ENCODE measurements around the gene LDB2. TPM values are rescaled to one million over a fixed set of nuclear protein-coding genes. Genes with fewer than 3 reads are reported as not detected.

Gene LDB2
- total and polyA plus RNA-seq, 2 donors (not counting 3 experiments of a cell fraction or from before 2014, with no cell fraction given) = 127 to 223 TPM

- Histone ChIP-seq H3K36me3 (ENCODE audit: control insufficient read depth in 2 of 2, extremely low read depth in 1 of 2, insufficient read depth in 2 of 2, low read length in 2 of 2) (peaks cover 0 to 2% of the 10 kb centered on the region in 2 experiments), H3K4me2 (ENCODE audit: insufficient read depth, low read length) (no peak overlapping the region), H3K4me3 (replicated peaks in 1 of 3; ENCODE audit: insufficient read depth in 1 of 3, low read depth in 1 of 3, low read length in 3 of 3) (no peak overlapping the region), H3K9me3 (replicated peaks; ENCODE audit: control insufficient read depth, insufficient read depth, low read length) (no peaks in the 10 kb centered on the region), H3K27ac (ENCODE audit: insufficient read depth, low read depth, low read length) (no peak overlapping the region), H3K4me1 (ENCODE audit: control insufficient read depth, extremely low read depth, insufficient read depth, low read length) (peaks cover 38% of the 10 kb centered on the region), H3K27me3 (ENCODE audit: control insufficient read depth in 2 of 2, insufficient read depth in 2 of 2, low read length in 2 of 2) (no peaks in the 10 kb centered on the region), H4K20me1 (replicated peaks; ENCODE audit: control insufficient read depth, extremely low read depth, insufficient read depth, low read length) (no peaks in the 10 kb centered on the region), H3K9me1 (replicated peaks; ENCODE audit: control insufficient read depth, extremely low read depth, insufficient read depth, low read length) (no peaks in the 10 kb centered on the region), H3K9ac (replicated peaks; ENCODE audit: extremely low read depth, insufficient read depth, low read length) (no peak overlapping the region), H2AFZ (ENCODE audit: low read depth, low read length) (no peak overlapping the region), H3K79me2 (ENCODE audit: control insufficient read depth, insufficient read depth, low read length) (no peaks in the 10 kb centered on the region)
- ChIA-PET POLR2A (no interaction called here), CTCF (no interaction called here)
- TF ChIP-seq POLR2A (IDR thresholded peaks at IDR 0.05; ENCODE audit: low read depth, low read length) = no peak
- no peak for TF ChIP-seq GATA2 (IDR thresholded peaks at IDR 0.05; ENCODE audit: insufficient read depth, insufficient read length, low read depth, low read length)
- no peak for TF ChIP-seq MYC (IDR thresholded peaks at IDR 0.05; ENCODE audit: low read depth, low read length)
- TF ChIP-seq EZH2 (IDR thresholded peaks at IDR 0.05; ENCODE audit: borderline replicate concordance, low read depth, low read length, severe bottlenecking) = no peak
- TF ChIP-seq FOS (IDR thresholded peaks at IDR 0.05; ENCODE audit: borderline replicate concordance, insufficient read depth, low read length) = no peak
- TF ChIP-seq CTCF (IDR thresholded peaks at IDR 0.05; ENCODE audit: extremely low read depth in 1 of 2, insufficient read depth in 1 of 2, low read depth in 1 of 2, low read length in 2 of 2) = no peak
- no peak for TF ChIP-seq JUN (IDR thresholded peaks at IDR 0.05; ENCODE audit: borderline replicate concordance, insufficient read depth, insufficient read length, low read depth)
- TF ChIP-seq, protein P1, sequence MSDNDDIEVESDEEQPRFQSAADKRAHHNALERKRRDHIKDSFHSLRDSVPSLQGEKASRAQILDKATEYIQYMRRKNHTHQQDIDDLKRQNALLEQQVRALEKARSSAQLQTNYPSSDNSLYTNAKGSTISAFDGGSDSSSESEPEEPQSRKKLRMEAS (IDR thresholded peaks at IDR 0.05; ENCODE audit: insufficient read depth, insufficient read length) = no peak
- no peak for TF ChIP-seq POLR2AphosphoS5 (IDR thresholded peaks at IDR 0.05; ENCODE audit: insufficient read depth, low read depth, low read length)
- DNase-seq (ENCODE audit: low read depth, low spot score) = no peak
- no peak for FAIRE-seq
- dilution Hi-C loops (cut with MboI; ENCODE audit: extremely low pct_ligation_motif_present, low sequenced_read_pairs) = no loop called here
- intact Hi-C loops (cut with micrococcal nuclease) = no loop called here
- BruUV-seq (replicated peaks) = no TSS peak
Measured at GRCh38 chr4:16868674-16869073, 29.8 kb downstream of the LDB2 start.
